ENCODE data around the gene BCAR1.

DNA sequence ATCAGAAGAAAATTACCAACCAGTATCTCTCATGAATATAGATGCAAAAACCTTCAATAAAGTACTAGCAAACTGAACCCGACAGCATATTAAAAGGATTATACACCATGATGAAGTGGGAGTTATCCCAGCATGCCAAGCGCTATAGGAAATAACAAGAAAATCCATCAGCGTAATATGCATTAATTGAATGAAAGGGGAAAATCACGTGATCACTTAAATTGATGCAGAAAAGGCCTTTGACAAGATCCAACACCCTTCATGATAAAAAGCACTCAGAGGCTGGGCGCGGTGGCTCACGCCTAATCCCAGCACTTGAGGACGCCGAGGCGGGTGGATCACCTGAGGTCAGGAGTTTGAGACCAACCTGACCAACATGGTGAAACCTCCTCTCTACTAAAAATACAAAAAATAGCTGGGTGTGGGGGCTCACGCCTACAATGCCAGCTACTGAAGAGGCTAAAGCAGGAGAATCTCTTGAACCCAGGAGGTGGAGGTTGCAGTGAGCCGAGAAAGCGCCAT is 49.3 kb downstream of the BCAR1 start:
- TF ChIP-seq, protein P1, sequence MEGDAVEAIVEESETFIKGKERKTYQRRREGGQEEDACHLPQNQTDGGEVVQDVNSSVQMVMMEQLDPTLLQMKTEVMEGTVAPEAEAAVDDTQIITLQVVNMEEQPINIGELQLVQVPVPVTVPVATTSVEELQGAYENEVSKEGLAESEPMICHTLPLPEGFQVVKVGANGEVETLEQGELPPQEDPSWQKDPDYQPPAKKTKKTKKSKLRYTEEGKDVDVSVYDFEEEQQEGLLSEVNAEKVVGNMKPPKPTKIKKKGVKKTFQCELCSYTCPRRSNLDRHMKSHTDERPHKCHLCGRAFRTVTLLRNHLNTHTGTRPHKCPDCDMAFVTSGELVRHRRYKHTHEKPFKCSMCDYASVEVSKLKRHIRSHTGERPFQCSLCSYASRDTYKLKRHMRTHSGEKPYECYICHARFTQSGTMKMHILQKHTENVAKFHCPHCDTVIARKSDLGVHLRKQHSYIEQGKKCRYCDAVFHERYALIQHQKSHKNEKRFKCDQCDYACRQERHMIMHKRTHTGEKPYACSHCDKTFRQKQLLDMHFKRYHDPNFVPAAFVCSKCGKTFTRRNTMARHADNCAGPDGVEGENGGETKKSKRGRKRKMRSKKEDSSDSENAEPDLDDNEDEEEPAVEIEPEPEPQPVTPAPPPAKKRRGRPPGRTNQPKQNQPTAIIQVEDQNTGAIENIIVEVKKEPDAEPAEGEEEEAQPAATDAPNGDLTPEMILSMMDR (IDR thresholded peaks at IDR 0.05), result no peak
- no peak for TF ChIP-seq POLR2A (IDR thresholded peaks at IDR 0.05)
